ENCODE measurements around the gene FCN2. TPM values are rescaled to one million over a fixed set of nuclear protein-coding genes. Genes with fewer than 3 reads are reported as not detected.

Gene FCN2
- total RNA-seq, 1 experiment from 2014 or later: not detected

DNA sequence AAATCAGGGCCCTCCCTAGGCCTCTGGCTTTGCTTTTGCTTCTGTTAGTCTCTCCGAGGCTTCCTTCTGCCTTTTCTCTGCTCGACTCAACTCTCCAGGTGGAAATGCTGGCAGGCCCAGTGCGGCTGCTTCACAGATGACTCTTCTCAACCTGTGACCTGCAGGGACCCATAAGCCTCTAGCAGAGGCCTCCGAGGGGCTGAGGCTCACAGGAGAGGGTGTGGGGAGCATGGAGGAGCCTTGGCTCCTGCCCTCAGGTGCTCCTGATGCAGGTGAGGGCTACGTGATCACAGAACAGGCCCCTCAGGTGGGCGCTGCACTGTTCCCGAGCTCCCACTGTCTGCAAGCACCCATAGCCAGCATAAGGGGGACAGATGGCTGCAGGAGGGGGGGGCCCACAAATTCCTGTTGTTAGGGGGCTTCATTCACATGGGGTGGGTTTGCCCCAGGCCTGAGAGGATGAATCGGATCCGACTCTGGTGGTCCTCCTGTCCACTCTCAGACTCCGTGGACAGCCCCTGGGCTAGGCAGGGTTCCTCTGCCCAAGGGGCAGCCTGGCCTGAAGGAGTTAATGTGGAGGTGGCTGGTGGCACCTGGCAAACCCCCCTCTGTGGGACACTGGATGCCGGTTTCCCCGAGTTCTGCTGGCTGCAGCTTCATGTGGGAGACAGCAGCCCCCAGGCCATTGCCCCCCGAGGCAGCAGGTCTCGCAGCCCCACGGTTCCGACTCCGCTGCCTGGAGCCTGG, 10.9 kb upstream of the FCN2 start:
- DNase-seq (ENCODE audit: low read depth): no peak

DNA sequence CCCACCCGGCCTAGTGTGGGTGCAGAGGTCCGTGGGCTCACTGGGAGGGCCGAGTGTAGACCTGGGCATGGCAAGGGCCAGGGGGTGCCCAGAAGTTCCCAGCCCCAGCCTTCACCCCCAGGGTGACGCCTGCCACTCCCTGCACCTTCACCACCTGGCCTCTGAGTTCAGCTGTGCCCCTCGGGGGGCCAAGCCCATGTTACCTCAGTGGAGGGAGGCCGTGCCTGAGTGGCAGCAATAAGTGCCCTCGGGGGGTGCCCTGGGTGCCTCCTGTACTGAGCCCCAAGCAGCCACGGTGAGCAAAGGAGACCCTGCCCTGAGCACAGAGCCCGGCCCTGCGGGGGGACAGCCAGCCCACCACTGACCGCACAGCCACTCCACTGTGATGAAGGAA, 10.3 kb upstream of the FCN2 start:
- no peak for DNase-seq (ENCODE audit: low read depth)

DNA sequence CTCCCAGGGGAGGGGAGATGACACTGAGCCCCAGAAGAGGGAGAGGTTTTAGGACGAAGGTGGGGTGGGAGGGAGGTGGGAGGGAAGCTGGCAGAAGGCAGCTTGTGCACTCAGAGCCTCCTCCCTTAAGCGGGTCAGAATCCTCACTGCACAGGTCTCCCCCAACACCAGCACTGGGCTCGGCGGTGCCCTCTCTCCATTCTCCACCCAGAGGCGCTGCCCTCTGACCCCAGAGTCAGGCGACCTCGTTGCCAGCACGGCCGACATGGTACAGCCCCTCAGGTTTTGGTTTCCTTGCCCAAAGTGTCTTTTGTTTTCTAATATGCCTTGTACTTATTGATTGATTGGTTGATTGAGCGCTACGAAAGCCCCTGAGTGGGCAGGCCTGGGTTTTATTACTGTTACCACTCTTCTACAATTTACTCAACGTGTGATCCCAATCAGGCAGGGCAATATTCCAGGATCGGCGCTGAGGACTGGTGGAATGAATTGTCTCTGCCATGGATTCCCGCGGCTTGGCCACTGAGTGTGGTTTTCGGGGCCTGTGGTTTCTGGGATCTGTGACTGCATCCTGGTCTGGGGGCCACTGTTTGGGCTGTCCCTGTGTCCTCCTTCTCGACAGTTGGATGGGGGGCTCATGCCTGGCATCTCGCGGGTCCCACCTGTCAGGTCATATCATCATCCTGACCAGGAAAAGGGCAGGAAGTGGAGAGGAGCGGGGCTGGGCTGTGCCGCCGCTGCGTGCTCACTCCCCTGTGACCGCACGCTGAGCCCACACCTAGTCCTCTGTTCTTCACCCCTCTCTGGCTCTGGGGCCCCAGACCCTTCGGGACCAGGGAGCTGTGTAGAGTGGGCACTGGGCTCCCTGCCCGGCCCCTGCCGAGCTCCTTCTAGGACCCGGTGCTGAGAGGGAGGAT, 9.6 kb upstream of the FCN2 start:
- no peak for DNase-seq (ENCODE audit: low read depth)

DNA sequence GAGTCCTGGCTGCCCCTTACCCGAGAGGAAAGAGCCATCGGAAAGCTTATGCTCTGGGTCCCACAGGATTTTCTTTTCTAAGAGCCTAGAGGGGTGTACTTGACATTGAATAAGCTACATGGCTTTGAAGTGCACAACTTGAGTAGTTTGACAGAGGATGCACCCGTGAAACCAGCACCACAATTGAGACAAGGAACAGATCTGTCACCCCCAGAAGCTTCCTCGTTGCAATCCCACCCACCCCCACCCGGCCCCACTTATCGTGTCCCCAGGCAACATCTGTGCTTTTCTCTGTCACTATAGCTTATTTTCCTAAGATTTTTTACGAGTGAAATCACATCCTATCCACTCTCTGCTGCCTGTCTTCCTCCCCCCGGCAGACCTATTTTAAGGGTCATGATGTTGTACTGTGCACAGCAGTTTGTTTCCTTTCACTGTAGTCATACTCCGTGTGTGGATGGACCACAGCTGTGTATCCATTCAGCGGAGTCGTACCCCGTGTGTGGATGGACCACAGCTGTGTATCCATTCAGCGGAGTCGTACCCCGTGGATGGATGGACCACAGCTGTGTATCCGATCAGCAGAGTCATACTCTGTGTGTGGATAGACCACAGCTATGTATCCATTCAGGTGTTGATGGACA, 8.8 kb upstream of the FCN2 start:
- no peak for DNase-seq (ENCODE audit: low read depth)

DNA sequence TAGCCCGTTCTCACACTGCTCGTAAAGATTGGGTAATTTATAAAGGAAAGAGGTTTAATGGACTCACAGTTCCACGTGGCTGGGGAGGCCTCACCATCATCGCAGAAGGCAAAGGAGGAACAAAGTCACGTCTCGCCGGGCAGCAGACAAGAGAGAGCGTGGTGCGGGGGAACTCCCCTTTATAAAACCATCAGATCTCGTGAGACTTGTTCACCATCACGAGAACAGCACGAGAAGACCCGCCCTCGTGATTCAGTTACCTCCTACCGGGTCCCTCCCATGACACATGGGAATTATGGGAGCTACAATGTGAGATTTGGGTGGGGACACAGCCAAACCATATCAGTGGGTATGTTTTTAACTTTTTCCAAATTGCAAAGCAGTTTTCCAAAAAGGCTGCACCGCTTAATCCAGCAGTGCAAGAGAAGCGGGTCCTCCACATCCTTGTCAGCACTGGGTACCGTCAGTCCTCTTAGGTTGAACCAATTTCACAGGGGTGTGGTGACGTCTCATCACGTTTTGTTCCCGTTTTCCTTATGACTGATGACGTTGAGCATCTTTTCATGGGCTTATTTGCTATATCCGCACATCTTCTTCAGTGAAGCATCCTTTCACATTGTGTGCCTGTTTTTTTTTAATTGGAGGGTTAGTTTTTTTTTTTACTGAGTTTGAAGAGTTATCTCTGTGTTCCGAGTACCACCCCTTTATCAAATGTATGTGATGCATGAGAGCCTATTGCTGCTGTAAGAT, 8.0 kb upstream of the FCN2 start:
- DNase-seq (ENCODE audit: low read depth): no peak

DNA sequence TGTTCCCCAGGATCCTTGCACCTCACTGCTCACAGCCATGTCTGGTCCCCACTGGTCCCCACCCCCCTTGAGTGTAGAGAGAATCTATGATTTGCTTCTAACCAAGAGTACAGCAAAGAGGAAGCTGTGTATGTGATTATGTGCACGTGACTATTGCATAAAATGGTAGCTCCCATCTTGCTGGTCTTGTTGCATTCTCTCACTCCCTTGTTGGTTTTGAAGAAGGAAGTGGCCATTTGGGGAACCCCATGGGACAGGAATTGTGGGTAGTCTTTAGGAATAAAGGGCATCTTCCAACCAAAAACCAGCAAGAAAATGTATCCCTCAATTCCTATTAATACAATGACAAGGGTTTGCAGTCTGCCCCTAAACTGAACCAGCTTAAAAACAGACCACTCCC, 5.2 kb upstream of the FCN2 start:
- DNase-seq (ENCODE audit: low read depth): no peak

DNA sequence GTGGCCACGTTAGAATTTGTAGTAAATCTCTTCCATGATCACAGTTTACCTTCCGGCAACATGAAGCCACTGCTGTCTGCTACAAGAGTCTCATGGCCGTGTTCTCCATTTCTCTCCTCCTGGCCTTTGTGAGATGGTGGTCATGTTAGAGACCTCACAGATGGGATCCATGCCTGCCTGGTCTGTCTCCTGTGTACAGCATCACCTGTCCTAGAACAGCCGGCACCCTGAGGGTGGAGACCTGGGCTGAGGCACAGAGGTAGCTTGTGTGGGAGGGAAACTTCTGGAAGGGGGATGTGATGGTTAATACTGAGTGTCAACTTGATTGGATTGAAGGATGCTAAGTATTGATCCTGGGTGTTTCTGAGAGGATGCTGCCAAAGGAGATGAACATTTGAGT, 3.1 kb upstream of the FCN2 start:
- DNase-seq (ENCODE audit: low read depth): no peak

DNA sequence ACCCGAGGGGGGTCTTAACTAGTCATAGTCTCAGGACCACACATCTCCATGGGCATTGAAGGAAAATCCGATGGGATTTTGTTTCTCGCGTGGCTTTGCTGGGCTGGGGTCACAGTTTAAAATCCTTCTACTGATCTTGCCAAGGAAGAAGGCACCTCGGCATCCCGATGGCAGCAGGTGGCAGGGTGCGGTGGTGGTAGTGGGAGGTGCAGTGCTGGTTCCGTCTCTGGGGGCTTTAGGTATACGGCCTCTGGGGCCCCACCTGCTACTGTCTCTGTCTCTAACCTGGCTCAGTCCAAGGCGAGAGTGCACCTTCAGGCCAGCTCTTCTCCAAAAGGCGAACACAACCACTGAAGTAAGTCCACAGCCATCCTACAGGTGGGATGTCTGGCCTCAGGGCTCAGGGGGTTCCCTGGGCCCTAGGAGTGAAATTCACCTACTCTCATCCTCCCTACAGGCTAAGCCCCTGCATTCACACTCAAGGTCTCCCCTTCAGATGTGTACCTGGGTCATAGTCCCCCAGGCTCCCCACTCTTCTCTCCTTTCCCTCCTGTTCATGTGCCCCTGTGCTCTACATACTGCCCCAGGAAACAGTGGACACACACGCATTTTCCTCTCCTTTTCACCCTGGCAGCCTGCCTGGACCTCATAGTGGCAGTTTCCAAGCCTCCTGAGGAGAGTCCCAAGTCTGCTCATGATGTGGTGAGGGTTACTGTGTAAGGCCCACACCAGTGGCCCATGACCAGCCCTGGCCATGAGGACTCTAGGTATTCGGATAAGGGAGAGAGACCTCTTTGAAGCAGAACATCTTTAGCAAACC, 736 bp upstream of the FCN2 start:
- DNase-seq (ENCODE audit: low read depth): no peak

DNA sequence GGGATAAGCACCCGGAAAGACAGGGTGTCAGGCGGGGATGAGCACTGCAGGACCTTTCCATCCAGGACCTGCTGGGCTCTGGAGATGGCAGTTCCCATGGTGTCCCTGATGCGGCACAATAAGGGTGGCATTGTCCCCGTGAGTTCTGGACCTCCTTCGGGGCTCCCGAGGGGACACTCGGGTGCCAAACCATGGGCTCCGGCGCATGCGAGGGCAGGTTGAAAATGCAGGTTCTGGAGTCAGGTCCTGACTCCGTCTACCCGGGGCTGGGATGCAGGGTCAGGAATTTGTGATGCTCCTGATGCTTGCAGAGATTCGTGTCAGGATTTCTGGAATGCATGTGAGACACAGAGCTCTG, 682 bp downstream of the FCN2 start:
- DNase-seq (ENCODE audit: low read depth): no peak

DNA sequence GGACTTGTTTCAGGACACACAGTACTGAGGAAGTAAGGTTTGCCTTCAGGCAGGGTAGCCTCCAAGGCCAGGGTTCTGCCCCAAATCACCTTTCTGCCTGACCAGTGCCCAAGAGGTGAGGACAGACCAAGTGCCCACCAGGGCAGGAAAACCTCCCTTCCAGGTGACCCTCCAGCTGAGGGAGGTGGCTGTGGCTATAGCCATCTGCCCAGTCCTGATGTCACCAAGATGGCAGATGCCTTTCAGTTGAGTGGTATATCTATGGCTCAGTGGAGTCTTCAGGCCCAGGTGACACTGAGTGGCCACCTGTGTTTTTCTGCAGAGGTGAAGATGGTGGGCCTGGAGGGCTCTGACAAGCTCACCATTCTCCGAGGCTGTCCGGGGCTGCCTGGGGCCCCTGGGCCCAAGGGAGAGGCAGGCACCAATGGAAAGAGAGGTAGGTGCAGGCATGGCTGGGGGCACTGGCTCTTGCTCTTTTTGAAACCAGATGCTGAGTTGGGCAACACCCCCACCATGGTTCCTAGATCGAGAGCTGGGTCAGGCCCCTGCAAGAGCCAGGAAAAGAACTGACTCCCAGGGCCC, 1.7 kb downstream of the FCN2 start:
- DNase-seq (ENCODE audit: low read depth): no peak

DNA sequence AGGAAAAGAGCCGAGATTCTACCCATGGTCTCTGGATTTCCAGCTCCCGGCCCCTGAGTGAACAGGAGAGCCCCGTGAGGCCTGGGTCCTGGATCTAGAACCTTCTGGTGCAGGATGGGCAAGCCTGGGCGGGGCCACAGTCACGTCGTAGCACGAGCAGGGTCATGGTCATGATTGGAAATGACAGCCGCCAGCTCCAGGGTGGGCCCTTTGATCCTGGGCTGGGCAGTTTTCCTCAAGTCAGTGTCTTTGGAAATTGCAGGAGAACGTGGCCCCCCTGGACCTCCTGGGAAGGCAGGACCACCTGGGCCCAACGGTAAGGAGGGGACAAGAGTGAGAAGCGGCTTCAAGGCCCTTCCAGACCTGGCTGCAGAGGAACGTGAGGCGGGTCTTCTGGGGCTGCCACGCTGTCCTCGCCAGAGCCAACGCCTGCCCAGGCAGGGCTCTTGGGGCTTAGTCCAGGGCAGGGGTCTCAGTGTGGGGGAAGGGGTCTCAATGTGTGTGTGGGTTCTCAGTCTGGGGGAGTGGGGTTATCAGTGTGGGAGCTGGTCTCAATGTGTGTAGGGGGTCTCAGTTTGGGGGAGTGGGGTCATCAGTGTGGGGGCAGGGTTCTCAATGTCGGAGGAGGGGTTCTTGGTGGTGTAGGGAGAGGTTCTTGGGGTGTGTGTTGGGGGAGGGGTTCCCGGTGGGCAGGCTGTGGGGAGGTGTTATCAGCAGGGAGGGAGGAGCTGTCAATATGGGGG, 2.6 kb downstream of the FCN2 start:
- DNase-seq (ENCODE audit: low read depth): no peak

DNA sequence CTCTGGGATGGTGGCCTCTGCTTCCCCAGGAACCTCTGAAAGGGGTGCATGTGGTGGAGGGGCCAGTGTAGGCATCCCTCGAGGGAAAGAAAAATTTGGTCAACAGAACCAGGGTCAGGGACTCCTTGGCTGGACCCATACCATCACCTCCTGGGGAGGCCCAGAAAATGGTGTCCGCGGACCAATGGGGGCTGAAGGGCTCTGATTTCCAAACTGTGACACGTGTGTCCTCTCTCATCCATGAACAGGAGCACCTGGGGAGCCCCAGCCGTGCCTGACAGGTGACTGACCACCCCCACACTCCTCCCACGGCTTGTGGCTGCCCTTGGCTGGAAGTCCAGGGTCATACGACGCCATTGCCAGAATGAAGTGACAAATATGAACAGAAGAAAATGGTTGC, 3.9 kb downstream of the FCN2 start:
- DNase-seq (ENCODE audit: low read depth): no peak

DNA sequence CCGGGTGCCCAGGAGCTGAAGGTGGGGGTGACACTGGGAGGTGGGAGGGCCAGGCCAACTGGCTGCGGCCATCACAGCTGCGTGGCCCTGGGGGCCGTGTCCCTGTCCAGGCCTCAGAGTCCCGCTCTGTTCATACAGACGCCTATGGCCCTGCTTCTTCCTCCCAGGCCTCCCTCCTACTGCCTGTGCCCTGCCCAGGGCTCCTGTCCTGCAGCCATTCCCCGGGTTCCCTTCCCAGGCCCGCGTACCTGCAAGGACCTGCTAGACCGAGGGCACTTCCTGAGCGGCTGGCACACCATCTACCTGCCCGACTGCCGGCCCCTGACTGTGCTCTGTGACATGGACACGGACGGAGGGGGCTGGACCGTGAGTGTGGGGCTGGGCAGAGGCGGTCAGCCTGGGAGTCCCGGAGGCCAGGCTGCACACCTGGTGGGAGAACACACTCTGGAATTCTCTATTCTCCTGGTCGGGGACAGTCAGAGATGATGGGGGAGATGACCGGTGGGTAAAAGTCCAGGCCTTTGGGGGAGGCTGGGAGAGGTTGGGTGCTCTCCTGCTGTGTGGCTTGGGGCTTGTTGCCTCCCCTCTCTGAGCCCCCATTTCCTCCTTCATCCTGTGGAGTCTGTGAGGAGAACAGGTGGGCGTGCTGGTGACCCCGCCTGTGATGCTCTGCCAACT, 4.5 kb downstream of the FCN2 start:
- no peak for DNase-seq (ENCODE audit: low read depth)

DNA sequence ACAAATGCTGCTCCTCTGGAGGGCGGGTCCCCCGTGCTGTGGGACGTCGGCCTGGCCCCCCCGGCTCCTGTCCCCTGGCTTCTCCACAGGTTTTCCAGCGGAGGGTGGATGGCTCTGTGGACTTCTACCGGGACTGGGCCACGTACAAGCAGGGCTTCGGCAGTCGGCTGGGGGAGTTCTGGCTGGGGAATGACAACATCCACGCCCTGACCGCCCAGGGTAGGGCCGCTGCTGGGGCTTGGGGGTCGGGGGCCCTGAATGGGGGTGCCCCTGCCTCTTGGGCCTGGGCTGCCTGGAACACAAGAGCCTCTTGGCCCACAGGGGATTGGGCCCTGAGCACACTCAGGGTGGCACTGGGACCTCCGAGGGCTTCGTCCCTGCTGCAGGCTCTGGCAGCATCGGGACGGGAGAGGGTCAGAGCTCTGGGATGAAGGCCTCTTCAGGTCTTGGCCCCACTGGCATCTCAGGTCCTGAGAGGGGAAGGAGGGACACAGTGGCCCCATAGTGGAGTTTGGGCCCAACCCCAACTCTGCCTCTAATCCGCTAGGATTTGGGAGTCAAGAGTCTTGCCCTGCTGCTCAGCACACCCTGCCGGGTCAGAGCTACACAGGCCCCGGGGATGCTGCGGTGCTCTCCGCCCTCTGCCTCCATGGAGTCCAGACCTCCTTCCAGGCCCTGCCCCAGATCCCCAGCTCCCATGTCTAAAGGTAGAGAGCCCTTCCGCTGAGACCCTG, 5.2 kb downstream of the FCN2 start:
- DNase-seq (ENCODE audit: low read depth): peak; percentile 1

DNA sequence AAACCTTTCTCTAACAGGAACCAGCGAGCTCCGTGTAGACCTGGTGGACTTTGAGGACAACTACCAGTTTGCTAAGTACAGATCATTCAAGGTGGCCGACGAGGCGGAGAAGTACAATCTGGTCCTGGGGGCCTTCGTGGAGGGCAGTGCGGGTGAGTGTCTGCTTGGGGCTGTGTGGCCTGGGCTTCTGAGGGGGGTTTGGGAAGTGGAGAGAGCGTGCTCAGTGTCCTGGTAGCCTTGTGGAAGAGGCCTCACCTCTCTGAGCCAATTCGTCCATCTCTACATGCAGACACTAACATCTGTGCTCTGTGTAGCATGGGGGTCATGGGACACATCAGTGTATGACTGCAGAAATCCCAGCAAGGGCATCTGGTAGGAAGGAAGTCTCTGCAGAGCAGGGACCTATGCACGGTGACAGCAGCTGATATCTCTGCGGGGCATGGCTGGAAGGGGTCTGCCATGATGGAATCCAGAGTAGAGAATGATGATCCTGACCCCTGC, 5.9 kb downstream of the FCN2 start:
- no peak for DNase-seq (ENCODE audit: low read depth)

DNA sequence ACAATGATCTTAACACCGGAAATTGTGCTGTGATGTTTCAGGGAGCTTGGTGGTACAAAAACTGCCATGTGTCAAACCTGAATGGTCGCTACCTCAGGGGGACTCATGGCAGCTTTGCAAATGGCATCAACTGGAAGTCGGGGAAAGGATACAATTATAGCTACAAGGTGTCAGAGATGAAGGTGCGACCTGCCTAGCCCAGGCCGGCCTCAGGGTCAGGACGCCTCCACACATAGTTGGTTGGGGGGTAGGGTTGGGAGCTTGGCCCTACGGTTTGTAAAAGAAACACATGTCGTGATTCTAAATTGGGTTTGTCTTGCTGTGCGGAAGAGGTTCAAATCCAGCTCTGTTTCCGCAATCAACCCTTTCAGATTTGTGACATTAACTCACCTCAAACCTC, 6.6 kb downstream of the FCN2 start:
- peak; percentile 0 for DNase-seq (ENCODE audit: low read depth)

DNA sequence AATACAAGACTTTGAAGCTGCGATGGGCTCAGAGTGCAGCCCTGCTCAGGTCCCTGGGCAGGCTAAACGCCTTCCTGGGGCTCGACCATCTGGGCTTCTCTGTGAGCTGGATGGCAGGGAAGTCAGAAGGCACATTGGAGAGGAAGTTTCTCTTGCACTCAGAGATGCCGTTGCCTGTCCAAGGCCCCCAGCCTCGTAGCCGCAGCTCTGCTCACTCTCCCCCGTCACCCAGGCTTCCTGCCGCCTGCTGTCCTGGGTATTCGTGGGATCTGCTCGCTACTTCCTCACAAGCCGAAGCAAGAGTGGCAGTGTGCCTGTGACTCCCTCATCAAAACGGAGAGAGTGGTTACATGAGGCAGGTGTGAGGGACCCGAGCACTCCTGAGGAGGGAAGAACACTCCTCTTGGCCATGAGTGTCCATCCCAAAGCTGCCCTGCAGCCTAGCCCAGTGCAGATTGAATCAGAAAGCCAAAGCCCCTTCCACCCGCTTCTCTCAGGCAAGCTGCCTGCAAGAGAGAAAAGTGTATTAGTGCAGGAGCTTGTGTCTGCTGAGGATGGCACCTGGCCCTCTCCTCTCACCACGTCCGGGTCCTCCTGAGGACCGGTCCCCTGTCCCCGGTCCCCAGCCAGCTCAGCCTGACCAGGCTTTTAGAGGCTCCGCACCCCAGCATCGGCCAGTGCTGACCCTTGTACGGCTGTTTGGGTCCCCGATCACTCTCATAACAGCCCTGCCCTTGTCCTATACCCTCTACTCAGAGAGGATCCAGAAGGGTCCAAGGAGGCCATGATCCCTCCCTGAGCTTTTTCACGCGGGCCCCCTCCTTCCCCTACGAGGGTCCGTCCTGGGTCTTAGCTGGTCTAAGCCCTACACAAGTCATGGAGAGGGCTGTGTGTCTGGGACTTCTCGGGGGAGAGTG, 7.3 kb downstream of the FCN2 start:
- peak; percentile 7 for DNase-seq (ENCODE audit: low read depth)

Data from Daoy (cell line).